Smooth muscle cell (in vitro differentiated cells): ENCODE data around the gene TTC27. TPM values are rescaled to one million over a fixed set of nuclear protein-coding genes. Genes with fewer than 3 reads are reported as not detected.

Experiments
- DNase-seq: peaks from one replicate; lab custom pipeline; 2025; ENCODE audit not compliant: unreplicated experiment; lab: John Stamatoyannopoulos, UW
- H2AFZ ChIP-seq: fragments of 200-600 bp; sonication (generic); 2 replicates; pipeline ENCODE4 v1.6.0; 2016; ENCODE audit warnings: antibody characterized with exemption, low read depth, mild to moderate bottlenecking
- H3F3A ChIP-seq: fragments of 200-600 bp; sonication (generic); 2 replicates; pipeline ENCODE4 v1.6.0; 2017; ENCODE audit warnings: antibody characterized with exemption, low read depth
- H3K27ac ChIP-seq: fragments of 200-600 bp; sonication (generic); 2 replicates; pipeline ENCODE4 v1.5.1; 2016; ENCODE audit warnings: low read depth, mild to moderate bottlenecking
- H3K27me3 ChIP-seq: fragments of 200-600 bp; sonication (generic); 2 replicates; pipeline ENCODE4 v1.6.1; 2016; ENCODE audit warnings: low read depth, mild to moderate bottlenecking
- H3K36me3 ChIP-seq: fragments of 200-600 bp; sonication (generic); 2 replicates; pipeline ENCODE4 v1.5.1; 2016; ENCODE audit warnings: low read depth
- H3K4me1 ChIP-seq: fragments of 200-600 bp; sonication (generic); 2 replicates; pipeline ENCODE4 v1.5.1; 2016; ENCODE audit warnings: low read depth
- H3K4me2 ChIP-seq: fragments of 200-600 bp; sonication (generic); 2 replicates; pipeline ENCODE4 v1.6.0; 2016; ENCODE audit warnings: mild to moderate bottlenecking
- H3K4me3 ChIP-seq: fragments of 200-600 bp; sonication (generic); 2 replicates; pipeline ENCODE4 v1.5.1; 2016; ENCODE audit warnings: mild to moderate bottlenecking
- H3K79me2 ChIP-seq: fragments of 200-600 bp; sonication (generic); 2 replicates; pipeline ENCODE4 v1.6.0; 2016; ENCODE audit warnings: low read depth, mild to moderate bottlenecking
- H3K9ac ChIP-seq: fragments of 200-600 bp; sonication (generic); 2 replicates; pipeline ENCODE4 v1.6.0; 2016; ENCODE audit warnings: low read depth
- H3K9me3 ChIP-seq: fragments of 200-600 bp; sonication (generic); replicated peaks from 2 replicates; pipeline ENCODE4 v1.5.1; 2016; ENCODE audit warnings: low read depth
- H4K20me1 ChIP-seq: fragments of 200-600 bp; sonication (generic); 2 replicates; pipeline ENCODE4 v1.6.0; 2016; ENCODE audit warnings: low read depth
- WGBS: methylation state at CpG from one replicate; pipeline ENCODE4 v1.1.7; 2016; ENCODE audit warnings: low lambda C conversion rate; 5-methylcytosine and 5-hydroxymethylcytosine counted together
- polyA plus RNA-seq: library from polyadenylated mRNA; unstranded; fragments of >200 nt; fragmentation: Nextera tagmentation; extraction: Ambion mirVana; gene quantifications from 2 replicates; pipeline ENCODE4 v1.2.1, GENCODE V29; 2016
- total RNA-seq: library from RNA; depleted of rRNA; stranded (reverse); fragments of >200 nt; gene quantifications from 2 replicates; pipeline ENCODE4 v1.2.3, GENCODE V29; 2014
- TF ChIP-seq, protein P1 (sequence below): fragments of 200-600 bp; sonication (generic); IDR thresholded peaks from 2 replicates; pipeline ENCODE4 v1.5.1; 2017; ENCODE audit warnings: borderline replicate concordance, mild to moderate bottlenecking, antibody characterized with exemption; ENCODE audit not compliant: insufficient read depth, poor library complexity, severe bottlenecking

Gene TTC27
- total and polyA plus RNA-seq, 2 experiments from 2014 or later = 9.2 to 12.1 TPM

DNA sequence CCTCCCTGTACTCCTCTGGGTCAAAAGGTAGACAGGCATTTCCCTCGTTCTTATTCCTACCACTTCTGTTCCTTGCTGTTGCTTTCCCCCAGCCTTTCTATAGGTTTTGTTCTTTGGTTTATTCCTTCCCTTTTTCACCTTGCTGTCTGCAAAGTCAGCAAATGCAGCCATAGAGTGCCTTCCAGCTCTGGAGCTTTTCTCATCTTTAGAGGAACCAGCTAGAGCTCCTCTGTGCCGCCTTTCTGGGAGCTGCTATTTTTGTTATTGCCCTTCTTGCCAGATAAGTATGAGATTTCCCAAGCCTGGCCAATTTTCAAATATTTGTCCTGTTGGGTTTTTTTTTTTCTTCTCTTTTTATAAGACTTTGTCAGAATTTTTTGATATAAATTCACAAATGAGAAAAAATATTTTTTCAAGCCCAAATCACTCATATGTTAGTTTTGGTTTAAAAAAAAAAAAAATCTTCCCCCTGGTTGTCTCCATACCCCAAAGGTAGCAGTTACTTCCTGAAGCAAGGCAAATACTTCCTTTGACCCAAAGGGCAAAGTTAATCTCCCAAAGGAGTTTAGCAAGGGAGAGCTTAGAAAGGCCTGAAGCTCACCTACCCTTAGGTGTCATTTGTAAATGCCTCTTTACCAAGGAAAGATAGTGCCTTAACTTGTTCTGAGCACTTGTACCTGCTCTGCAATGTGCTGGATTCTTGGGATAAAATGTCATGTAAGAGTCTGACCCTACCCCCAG lies 5.1 kb upstream of the TTC27 start:
- no peak for DNase-seq
- H3K9me3 ChIP-seq = no peaks in the 10 kb centered on the region
- no peaks in the 10 kb centered on the region for H3K4me1 ChIP-seq
- TF ChIP-seq, protein P1, sequence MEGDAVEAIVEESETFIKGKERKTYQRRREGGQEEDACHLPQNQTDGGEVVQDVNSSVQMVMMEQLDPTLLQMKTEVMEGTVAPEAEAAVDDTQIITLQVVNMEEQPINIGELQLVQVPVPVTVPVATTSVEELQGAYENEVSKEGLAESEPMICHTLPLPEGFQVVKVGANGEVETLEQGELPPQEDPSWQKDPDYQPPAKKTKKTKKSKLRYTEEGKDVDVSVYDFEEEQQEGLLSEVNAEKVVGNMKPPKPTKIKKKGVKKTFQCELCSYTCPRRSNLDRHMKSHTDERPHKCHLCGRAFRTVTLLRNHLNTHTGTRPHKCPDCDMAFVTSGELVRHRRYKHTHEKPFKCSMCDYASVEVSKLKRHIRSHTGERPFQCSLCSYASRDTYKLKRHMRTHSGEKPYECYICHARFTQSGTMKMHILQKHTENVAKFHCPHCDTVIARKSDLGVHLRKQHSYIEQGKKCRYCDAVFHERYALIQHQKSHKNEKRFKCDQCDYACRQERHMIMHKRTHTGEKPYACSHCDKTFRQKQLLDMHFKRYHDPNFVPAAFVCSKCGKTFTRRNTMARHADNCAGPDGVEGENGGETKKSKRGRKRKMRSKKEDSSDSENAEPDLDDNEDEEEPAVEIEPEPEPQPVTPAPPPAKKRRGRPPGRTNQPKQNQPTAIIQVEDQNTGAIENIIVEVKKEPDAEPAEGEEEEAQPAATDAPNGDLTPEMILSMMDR = no peak
- H3K4me2 ChIP-seq = no peak overlapping the region
- H3K27me3 ChIP-seq = no peaks in the 10 kb centered on the region
- H3K4me3 ChIP-seq = no peak overlapping the region
- H3F3A ChIP-seq = peaks cover 7% of the 10 kb centered on the region
- H3K36me3 ChIP-seq = peaks cover 4% of the 10 kb centered on the region
- H3K9ac ChIP-seq = no peak overlapping the region
- H2AFZ ChIP-seq = no peak overlapping the region
- no peaks in the 10 kb centered on the region for H4K20me1 ChIP-seq
- no peak overlapping the region for H3K27ac ChIP-seq
- WGBS = 95% methylated on average over 2 of the region's 2 CpGs
- no peaks in the 10 kb centered on the region for H3K79me2 ChIP-seq

DNA sequence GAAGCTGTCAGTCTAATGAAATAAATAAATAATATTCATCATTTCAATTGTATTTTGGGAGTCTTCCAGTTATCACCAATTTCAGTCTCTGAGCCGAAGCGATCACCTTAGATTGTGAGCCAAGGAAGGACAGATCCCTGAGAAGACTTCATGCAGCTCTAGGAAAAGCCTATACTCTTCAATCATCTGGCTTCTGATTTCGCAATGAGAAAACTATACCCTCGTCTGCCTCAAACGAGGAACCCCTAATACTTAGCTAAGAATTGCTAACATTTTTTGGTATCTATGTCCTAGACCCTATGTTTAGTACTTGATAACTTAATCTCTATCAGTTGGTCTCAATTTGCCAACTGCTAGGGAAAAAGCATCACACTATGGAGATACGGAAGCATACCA lies 4.5 kb upstream of the TTC27 start:
- TF ChIP-seq, protein P1 = no peak
- no peak overlapping the region for H3K9ac ChIP-seq
- no peaks in the 10 kb centered on the region for H3K9me3 ChIP-seq
- peaks cover 4% of the 10 kb centered on the region for H3K36me3 ChIP-seq
- no peaks in the 10 kb centered on the region for H3K4me1 ChIP-seq
- H3K27me3 ChIP-seq = no peaks in the 10 kb centered on the region
- no peaks in the 10 kb centered on the region for H3K79me2 ChIP-seq
- no peak overlapping the region for H3K4me2 ChIP-seq
- peaks cover 7% of the 10 kb centered on the region for H3F3A ChIP-seq
- 96% methylated on average over 6 of the region's 6 CpGs for WGBS
- H3K27ac ChIP-seq = no peak overlapping the region
- no peaks in the 10 kb centered on the region for H4K20me1 ChIP-seq
- H2AFZ ChIP-seq = no peak overlapping the region
- no peak for DNase-seq
- H3K4me3 ChIP-seq = no peak overlapping the region

DNA sequence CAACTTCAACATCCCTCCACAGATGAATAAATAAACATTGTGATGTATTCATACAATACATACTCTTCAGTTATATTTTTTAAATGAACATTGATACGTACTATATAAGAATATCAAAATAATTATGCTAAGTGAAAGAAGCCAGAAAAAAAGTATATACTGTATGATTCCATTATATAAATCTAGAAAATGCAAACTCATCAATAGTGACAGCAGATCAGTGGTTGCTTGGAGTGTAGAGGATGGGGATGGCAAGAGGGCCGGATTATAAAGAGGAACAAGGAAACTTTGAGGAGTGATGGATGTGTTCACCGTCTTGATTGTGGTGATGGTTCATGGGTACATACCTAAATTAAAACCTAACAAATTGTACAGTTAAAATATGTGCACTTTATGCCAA lies 3.0 kb upstream of the TTC27 start:
- WGBS = 93% methylated on average over 3 of the region's 3 CpGs

More for the DNA sequence above, 3.0 kb upstream of the TTC27 start:
- Histone ChIP-seq H3K9ac (no peak overlapping the region), H3K9me3 (no peaks in the 10 kb centered on the region), H3K4me2 (no peak overlapping the region), H3F3A (peaks cover 7% of the 10 kb centered on the region), H4K20me1 (no peaks in the 10 kb centered on the region), H3K36me3 (no peaks in the 10 kb centered on the region), H3K27me3 (no peaks in the 10 kb centered on the region), H3K4me3 (no peak overlapping the region), H3K27ac (no peak overlapping the region), H3K4me1 (no peaks in the 10 kb centered on the region), H3K79me2 (no peaks in the 10 kb centered on the region), H2AFZ (no peak overlapping the region)
- DNase-seq = no peak
- TF ChIP-seq, protein P1 = no peak
